ENCODE data around the gene BMPR1A. TPM values are rescaled to one million over a fixed set of nuclear protein-coding genes. Genes with fewer than 3 reads are reported as not detected.
A peak's percentile ranks its signal among the peaks of the same experiment; 100 is the strongest.

The BMPR1A gene
- total and polyA plus RNA-seq, 2 experiments from 2014 or later: 14.2 to 82.5 TPM

DNA sequence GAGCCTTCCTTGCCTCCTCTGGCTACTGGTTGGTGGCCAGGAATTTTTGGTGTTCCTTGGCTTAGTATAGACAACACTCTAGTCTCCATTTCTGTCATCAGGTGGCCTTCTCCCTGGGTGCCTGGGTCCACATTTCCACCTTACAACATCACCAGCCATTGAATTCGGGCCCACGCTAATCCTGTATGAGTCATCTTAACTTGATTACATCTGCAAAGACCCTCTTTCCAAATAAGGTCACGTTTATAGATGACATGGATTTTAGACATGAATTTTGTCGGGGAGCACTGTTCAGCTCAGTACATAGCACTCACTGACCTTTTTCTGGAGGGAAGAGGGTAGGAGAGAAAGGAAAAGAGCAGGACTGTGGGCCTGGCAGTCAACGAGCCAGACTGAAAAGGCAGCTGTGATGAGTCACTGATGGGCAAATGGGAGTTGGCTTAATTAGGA lies 161.6 kb downstream of the BMPR1A start:
- Histone ChIP-seq H3K27me3 (ENCODE audit: insufficient read depth) (no peaks in the 10 kb centered on the region), H3F3A (replicated peaks; ENCODE audit: low read depth) (peaks cover 7% of the 10 kb centered on the region; the same call in 1 of the 2 replicates), H4K20me1 (replicated peaks; ENCODE audit: insufficient read depth) (peaks cover 13% of the 10 kb centered on the region; the same call in 1 of the 2 replicates), H2AFZ (no peak overlapping the region), H3K4me1 (ENCODE audit: insufficient read depth) (no peaks in the 10 kb centered on the region), H3K4me3 (no peak overlapping the region), H3K9me2 (ENCODE audit: insufficient read depth) (no peaks in the 10 kb centered on the region), H3K79me2 (replicated peaks; ENCODE audit: insufficient read depth) (no peaks in the 10 kb centered on the region), H3K27ac (ENCODE audit: low read depth) (peak overlapping the region; percentile 52; the same call in 1 of the 2 replicates), H3K36me3 (ENCODE audit: insufficient read depth) (peaks cover 82% of the 10 kb centered on the region), H3K4me2 (no peak overlapping the region)
- DNase-seq (ENCODE audit: low spot score) (no peak), ATAC-seq (no peak)
- no peaks in the 10 kb centered on the region for H3K9me3 Mint-ChIP-seq
- H3K4me3 Mint-ChIP-seq: no peak overlapping the region
- H3K27ac Mint-ChIP-seq: peak overlapping the region; percentile 88
- TF ChIP-seq EZH2 (IDR thresholded peaks at IDR 0.05; ENCODE audit: low read depth, unreplicated experiment) (no peak), ZNF114 (CRISPR knock-in tag; IDR thresholded peaks at IDR 0.05) (no peak), EZH2phosphoT487 (IDR thresholded peaks at IDR 0.05; ENCODE audit: unreplicated experiment) (no peak), POLR2AphosphoS5 (IDR thresholded peaks at IDR 0.05; ENCODE audit: low read depth) (no peak), CREB1 (CRISPR knock-in tag; IDR thresholded peaks at IDR 0.05; ENCODE audit: low read depth) (no peak), JUNB (IDR thresholded peaks at IDR 0.05; ENCODE audit: unreplicated experiment) (no peak), NANOG (IDR thresholded peaks at IDR 0.05; ENCODE audit: borderline replicate concordance) (no peak), STAT1 (IDR thresholded peaks at IDR 0.05; ENCODE audit: unreplicated experiment) (no peak), ZNF331 (CRISPR knock-in tag; IDR thresholded peaks at IDR 0.05; ENCODE audit: low read depth) (no peak)
- TF ChIP-seq, protein P1, sequence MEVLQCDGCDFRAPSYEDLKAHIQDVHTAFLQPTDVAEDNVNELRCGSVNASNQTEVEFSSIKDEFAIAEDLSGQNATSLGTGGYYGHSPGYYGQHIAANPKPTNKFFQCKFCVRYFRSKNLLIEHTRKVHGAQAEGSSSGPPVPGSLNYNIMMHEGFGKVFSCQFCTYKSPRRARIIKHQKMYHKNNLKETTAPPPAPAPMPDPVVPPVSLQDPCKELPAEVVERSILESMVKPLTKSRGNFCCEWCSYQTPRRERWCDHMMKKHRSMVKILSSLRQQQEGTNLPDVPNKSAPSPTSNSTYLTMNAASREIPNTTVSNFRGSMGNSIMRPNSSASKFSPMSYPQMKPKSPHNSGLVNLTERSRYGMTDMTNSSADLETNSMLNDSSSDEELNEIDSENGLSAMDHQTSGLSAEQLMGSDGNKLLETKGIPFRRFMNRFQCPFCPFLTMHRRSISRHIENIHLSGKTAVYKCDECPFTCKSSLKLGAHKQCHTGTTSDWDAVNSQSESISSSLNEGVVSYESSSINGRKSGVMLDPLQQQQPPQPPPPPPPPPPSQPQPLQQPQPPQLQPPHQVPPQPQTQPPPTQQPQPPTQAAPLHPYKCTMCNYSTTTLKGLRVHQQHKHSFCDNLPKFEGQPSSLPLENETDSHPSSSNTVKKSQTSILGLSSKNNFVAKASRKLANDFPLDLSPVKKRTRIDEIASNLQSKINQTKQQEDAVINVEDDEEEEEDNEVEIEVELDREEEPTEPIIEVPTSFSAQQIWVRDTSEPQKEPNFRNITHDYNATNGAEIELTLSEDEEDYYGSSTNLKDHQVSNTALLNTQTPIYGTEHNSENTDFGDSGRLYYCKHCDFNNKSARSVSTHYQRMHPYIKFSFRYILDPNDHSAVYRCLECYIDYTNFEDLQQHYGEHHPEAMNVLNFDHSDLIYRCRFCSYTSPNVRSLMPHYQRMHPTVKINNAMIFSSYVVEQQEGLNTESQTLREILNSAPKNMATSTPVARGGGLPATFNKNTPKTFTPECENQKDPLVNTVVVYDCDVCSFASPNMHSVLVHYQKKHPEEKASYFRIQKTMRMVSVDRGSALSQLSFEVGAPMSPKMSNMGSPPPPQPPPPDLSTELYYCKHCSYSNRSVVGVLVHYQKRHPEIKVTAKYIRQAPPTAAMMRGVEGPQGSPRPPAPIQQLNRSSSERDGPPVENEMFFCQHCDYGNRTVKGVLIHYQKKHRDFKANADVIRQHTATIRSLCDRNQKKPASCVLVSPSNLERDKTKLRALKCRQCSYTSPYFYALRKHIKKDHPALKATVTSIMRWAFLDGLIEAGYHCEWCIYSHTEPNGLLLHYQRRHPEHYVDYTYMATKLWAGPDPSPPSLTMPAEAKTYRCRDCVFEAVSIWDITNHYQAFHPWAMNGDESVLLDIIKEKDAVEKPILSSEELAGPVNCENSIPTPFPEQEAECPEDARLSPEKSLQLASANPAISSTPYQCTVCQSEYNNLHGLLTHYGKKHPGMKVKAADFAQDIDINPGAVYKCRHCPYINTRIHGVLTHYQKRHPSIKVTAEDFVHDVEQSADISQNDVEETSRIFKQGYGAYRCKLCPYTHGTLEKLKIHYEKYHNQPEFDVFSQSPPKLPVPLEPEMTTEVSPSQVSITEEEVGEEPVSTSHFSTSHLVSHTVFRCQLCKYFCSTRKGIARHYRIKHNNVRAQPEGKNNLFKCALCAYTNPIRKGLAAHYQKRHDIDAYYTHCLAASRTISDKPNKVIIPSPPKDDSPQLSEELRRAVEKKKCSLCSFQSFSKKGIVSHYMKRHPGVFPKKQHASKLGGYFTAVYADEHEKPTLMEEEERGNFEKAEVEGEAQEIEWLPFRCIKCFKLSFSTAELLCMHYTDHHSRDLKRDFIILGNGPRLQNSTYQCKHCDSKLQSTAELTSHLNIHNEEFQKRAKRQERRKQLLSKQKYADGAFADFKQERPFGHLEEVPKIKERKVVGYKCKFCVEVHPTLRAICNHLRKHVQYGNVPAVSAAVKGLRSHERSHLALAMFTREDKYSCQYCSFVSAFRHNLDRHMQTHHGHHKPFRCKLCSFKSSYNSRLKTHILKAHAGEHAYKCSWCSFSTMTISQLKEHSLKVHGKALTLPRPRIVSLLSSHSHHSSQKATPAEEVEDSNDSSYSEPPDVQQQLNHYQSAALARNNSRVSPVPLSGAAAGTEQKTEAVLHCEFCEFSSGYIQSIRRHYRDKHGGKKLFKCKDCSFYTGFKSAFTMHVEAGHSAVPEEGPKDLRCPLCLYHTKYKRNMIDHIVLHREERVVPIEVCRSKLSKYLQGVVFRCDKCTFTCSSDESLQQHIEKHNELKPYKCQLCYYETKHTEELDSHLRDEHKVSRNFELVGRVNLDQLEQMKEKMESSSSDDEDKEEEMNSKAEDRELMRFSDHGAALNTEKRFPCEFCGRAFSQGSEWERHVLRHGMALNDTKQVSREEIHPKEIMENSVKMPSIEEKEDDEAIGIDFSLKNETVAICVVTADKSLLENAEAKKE (CRISPR knock-in tag; IDR thresholded peaks at IDR 0.05): no peak
- TF ChIP-seq, protein P2, sequence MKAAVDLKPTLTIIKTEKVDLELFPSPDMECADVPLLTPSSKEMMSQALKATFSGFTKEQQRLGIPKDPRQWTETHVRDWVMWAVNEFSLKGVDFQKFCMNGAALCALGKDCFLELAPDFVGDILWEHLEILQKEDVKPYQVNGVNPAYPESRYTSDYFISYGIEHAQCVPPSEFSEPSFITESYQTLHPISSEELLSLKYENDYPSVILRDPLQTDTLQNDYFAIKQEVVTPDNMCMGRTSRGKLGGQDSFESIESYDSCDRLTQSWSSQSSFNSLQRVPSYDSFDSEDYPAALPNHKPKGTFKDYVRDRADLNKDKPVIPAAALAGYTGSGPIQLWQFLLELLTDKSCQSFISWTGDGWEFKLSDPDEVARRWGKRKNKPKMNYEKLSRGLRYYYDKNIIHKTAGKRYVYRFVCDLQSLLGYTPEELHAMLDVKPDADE (IDR thresholded peaks at IDR 0.05): no peak
- TF ChIP-seq, protein P3, sequence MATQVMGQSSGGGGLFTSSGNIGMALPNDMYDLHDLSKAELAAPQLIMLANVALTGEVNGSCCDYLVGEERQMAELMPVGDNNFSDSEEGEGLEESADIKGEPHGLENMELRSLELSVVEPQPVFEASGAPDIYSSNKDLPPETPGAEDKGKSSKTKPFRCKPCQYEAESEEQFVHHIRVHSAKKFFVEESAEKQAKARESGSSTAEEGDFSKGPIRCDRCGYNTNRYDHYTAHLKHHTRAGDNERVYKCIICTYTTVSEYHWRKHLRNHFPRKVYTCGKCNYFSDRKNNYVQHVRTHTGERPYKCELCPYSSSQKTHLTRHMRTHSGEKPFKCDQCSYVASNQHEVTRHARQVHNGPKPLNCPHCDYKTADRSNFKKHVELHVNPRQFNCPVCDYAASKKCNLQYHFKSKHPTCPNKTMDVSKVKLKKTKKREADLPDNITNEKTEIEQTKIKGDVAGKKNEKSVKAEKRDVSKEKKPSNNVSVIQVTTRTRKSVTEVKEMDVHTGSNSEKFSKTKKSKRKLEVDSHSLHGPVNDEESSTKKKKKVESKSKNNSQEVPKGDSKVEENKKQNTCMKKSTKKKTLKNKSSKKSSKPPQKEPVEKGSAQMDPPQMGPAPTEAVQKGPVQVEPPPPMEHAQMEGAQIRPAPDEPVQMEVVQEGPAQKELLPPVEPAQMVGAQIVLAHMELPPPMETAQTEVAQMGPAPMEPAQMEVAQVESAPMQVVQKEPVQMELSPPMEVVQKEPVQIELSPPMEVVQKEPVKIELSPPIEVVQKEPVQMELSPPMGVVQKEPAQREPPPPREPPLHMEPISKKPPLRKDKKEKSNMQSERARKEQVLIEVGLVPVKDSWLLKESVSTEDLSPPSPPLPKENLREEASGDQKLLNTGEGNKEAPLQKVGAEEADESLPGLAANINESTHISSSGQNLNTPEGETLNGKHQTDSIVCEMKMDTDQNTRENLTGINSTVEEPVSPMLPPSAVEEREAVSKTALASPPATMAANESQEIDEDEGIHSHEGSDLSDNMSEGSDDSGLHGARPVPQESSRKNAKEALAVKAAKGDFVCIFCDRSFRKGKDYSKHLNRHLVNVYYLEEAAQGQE (IDR thresholded peaks at IDR 0.05; ENCODE audit: unreplicated experiment): no peak
- TF ChIP-seq, protein P4, sequence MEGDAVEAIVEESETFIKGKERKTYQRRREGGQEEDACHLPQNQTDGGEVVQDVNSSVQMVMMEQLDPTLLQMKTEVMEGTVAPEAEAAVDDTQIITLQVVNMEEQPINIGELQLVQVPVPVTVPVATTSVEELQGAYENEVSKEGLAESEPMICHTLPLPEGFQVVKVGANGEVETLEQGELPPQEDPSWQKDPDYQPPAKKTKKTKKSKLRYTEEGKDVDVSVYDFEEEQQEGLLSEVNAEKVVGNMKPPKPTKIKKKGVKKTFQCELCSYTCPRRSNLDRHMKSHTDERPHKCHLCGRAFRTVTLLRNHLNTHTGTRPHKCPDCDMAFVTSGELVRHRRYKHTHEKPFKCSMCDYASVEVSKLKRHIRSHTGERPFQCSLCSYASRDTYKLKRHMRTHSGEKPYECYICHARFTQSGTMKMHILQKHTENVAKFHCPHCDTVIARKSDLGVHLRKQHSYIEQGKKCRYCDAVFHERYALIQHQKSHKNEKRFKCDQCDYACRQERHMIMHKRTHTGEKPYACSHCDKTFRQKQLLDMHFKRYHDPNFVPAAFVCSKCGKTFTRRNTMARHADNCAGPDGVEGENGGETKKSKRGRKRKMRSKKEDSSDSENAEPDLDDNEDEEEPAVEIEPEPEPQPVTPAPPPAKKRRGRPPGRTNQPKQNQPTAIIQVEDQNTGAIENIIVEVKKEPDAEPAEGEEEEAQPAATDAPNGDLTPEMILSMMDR (conservative IDR thresholded peaks at IDR 0.05; ENCODE audit: low read depth in 2 of 2): no peak
- peaks cover 85% of the 10 kb centered on the region for H3K36me3 Mint-ChIP-seq (ENCODE audit: low read depth)
- H3K4me1 Mint-ChIP-seq: no peaks in the 10 kb centered on the region
- H3K27me3 Mint-ChIP-seq (ENCODE audit: insufficient read depth, low read depth, poor library complexity): peaks cover 3% of the 10 kb centered on the region
